ENCODE results near the gene VTI1A. TPM values are rescaled to one million over a fixed set of nuclear protein-coding genes. Genes with fewer than 3 reads are reported as not detected.
"Not testable (repeated sequence)": the region's sequence is repeated elsewhere in the genome, so short reads cannot be mapped to it uniquely, and the experiment has no call there.

VTI1A gene
- total RNA-seq, 1 donor from 2014 or later = 39.9 TPM

DNA sequence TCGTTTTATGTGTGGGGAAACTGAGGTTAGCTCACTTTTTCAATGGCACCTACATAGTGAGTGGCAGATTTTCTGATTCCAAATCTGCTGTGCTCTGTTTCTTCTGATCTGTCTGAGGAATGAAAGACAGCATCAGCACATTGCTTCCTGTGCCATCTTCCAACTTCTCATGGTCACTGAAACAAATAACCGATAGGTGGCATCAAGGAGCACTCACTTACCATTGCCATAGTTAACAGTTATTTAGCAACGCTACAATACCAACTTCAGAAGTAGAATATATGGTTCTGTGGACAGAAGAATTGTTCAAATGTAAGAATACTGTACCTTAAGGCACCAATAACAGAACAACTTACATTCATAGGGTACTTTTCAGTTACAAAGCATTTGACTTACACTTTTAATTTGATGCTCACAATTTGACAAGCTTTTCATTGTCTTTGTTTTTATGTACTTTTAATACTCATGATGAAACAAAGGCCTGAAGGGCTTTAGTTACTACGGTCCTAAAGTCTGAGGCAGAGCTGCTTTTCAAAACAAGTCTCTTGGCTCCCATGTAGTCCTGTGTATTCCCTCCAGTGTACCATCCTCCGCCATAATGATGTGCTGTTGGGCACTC lies 274.2 kb downstream of the VTI1A start:
- Mint-ChIP-seq H3K27me3 (ENCODE audit: insufficient read depth) (no peaks in the 10 kb centered on the region), H3K4me3 (no peak overlapping the region), H3K4me1 (ENCODE audit: low read depth) (no peaks in the 10 kb centered on the region), H3K27ac (no peak overlapping the region), H3K9me3 (no peaks in the 10 kb centered on the region), H3K36me3 (ENCODE audit: low read depth) (no peaks in the 10 kb centered on the region)
- no peak for DNase-seq (ENCODE audit: low spot score)
- intact Hi-C loops (cut with micrococcal nuclease) = loop anchor here (1.0 to 2.0 kb wide), 2 partner anchors 664 to 842 kb away; no protein-coding TSS in a partner anchor

DNA sequence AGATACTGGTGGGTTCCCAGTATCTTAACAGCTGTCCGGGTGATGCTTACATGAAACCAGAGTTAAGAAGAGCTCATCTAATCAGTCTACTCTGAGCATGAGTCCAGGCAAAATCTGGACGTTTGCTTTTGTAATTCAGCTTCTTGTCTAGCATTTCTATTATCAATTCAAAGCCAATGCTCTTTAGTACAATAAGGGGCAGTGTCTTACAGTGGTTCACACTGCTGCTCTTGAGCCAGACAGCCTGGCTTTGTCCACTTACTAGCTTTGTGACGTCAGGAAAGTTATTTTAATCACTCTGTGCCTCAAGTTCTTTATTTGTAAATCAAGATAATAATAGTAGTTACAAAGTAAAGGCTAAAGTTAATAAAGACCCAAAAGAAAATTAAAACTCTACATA lies 275.7 kb downstream of the VTI1A start:
- intact Hi-C loops (cut with micrococcal nuclease) = no loop called here
- no peaks in the 10 kb centered on the region for H3K4me1 Mint-ChIP-seq (ENCODE audit: low read depth)
- DNase-seq (ENCODE audit: low spot score) = no peak
- H3K4me3 Mint-ChIP-seq = no peak overlapping the region
- H3K36me3 Mint-ChIP-seq (ENCODE audit: low read depth) = no peaks in the 10 kb centered on the region
- H3K27ac Mint-ChIP-seq = no peak overlapping the region
- H3K27me3 Mint-ChIP-seq (ENCODE audit: insufficient read depth) = no peaks in the 10 kb centered on the region
- no peaks in the 10 kb centered on the region for H3K9me3 Mint-ChIP-seq

DNA sequence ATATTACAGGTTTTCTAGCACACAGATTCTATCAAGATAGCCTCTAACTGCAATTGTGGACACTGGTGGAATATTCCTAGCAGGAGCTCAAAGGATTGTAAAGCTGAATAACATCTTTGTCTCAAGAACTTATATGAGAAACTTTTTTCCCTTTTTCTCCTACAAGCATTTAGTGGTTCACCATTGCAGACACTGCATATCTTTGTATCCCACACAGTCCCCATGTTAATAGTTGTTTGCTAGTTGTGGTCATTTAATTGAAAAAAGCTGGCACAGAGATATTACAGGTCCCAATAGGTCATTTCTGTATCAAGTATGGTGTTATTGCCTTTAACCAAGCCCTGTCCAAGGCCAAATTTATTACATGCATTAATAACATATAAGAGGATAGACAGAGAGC lies 276.9 kb downstream of the VTI1A start:
- Mint-ChIP-seq H3K27me3 (ENCODE audit: insufficient read depth) (no peaks in the 10 kb centered on the region), H3K4me3 (no peak overlapping the region), H3K9me3 (no peaks in the 10 kb centered on the region), H3K4me1 (ENCODE audit: low read depth) (no peaks in the 10 kb centered on the region), H3K36me3 (ENCODE audit: low read depth) (no peaks in the 10 kb centered on the region), H3K27ac (no peak overlapping the region)
- intact Hi-C loops (cut with micrococcal nuclease) = no loop called here
- DNase-seq (ENCODE audit: low spot score) = no peak

DNA sequence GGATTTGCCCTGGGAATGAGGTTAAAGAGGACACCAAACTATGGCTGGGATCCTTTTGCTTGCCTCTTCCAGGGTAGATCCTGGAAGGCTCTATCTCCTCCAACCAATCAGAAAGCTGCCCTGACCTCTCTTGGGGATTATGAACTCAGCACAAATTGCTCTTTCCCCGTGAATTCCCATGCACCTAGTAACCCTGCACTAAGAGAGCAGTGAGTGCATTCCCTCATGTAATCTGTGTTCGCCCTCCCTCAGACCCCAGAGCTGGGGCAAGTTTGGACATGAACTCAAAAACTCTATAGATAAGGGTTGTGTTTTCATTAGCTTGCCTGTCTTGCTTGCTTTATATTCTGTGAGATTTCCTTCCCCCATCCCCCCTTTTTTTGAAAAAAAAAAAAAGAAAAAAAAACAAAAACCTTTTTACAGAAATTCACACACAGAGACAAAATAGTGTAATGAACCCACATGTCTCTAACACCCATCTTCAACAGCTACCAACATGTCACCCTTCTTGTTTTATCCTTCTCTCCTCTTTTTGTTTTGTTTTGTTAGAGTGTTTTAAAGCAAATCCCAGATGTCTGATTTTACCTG lies 277.5 kb downstream of the VTI1A start:
- no peak for DNase-seq (ENCODE audit: low spot score)
- H3K4me1 Mint-ChIP-seq (ENCODE audit: low read depth) = no peaks in the 10 kb centered on the region
- no peaks in the 10 kb centered on the region for H3K27me3 Mint-ChIP-seq (ENCODE audit: insufficient read depth)
- no peaks in the 10 kb centered on the region for H3K9me3 Mint-ChIP-seq
- H3K36me3 Mint-ChIP-seq (ENCODE audit: low read depth) = no peaks in the 10 kb centered on the region
- no peak overlapping the region for H3K27ac Mint-ChIP-seq
- no peak overlapping the region for H3K4me3 Mint-ChIP-seq
- intact Hi-C loops (cut with micrococcal nuclease) = no loop called here

DNA sequence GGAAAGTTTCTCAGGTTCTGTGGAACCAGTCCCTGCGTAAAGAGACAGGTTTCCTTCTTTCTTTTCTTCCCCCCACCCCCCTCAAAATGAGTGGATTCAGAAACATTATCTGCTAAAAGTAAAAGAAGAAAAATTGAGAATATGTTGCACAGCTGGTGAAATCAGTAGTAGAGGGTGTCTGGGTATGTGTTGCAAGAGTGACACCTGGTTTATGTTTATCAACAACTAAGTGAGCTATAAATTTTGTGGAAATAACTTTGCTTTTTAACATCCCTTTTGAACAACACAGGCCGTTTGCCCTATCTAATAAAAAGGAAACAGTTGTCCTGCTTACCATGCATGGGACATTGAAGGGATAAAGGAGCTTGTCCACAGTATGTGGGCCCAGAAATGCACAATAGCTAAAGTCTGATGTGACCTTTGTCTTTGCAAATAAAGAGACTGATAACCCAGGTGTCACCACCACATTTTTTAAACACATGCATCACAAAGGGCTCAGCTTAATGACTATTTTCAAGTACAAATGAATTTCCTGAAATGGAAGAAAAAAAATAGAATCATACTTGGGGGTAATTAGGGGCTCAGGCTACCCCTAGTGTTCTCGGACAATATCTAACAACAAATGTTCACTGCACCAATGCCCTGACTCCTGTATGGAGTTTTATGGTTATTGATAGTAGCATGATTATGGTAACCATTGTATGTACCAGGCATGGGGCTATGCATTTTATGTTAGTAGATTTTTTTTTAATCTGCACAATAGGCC lies 281.3 kb downstream of the VTI1A start:
- intact Hi-C loops (cut with micrococcal nuclease) = no loop called here
- no peak overlapping the region for H3K4me3 Mint-ChIP-seq
- H3K27ac Mint-ChIP-seq = no peak overlapping the region
- no peaks in the 10 kb centered on the region for H3K4me1 Mint-ChIP-seq (ENCODE audit: low read depth)
- no peak for DNase-seq (ENCODE audit: low spot score)
- no peaks in the 10 kb centered on the region for H3K9me3 Mint-ChIP-seq
- no peaks in the 10 kb centered on the region for H3K36me3 Mint-ChIP-seq (ENCODE audit: low read depth)
- peaks cover 1% of the 10 kb centered on the region for H3K27me3 Mint-ChIP-seq (ENCODE audit: insufficient read depth)

DNA sequence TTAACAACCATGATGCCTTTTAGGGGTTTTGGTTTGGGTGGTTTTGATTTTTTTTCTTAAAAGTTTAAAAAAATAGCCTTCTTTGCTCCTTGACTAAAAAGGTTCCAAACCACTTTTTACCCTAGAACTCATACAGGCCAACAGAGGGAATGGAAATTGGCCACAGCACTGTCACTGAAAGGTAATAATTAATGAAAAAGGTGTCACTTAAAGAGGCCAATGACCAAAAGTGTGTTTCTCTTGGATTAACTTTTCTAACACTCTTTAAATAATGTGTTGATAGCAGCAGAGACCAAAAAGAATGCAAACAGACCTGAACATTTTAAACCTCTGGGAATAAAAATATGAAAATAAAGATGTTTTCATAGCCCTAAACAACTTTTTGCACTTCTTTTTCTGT lies 282.0 kb downstream of the VTI1A start:
- no peak overlapping the region for H3K4me3 Mint-ChIP-seq
- H3K27ac Mint-ChIP-seq = no peak overlapping the region
- no peak for DNase-seq (ENCODE audit: low spot score)
- intact Hi-C loops (cut with micrococcal nuclease) = no loop called here
- no peaks in the 10 kb centered on the region for H3K4me1 Mint-ChIP-seq (ENCODE audit: low read depth)
- no peaks in the 10 kb centered on the region for H3K9me3 Mint-ChIP-seq
- H3K36me3 Mint-ChIP-seq (ENCODE audit: low read depth) = no peaks in the 10 kb centered on the region
- H3K27me3 Mint-ChIP-seq (ENCODE audit: insufficient read depth) = peaks cover 1% of the 10 kb centered on the region

DNA sequence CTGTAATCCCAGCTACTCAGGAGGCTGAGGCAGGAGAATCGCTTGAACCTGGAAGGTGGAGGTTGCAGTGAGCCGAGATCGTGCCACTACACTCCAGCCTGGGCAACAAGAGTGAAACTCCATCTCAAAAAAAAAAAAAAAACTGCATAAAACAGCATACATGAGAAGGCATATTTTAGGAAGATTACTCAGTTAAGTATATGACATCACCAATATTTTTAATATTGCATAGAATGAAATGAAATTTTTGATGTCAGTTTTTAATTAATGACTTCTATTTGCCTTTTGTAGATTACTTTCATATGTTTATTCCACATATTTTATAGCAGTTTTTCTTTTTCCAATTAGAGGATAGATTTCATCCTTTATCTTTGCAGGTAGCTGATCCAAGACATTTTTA lies 284.4 kb downstream of the VTI1A start:
- H3K4me1 Mint-ChIP-seq (ENCODE audit: low read depth); H3K27me3 Mint-ChIP-seq (ENCODE audit: insufficient read depth); intact Hi-C loops (cut with micrococcal nuclease); H3K4me3 Mint-ChIP-seq; DNase-seq (ENCODE audit: low spot score); H3K9me3 Mint-ChIP-seq; H3K27ac Mint-ChIP-seq; H3K36me3 Mint-ChIP-seq (ENCODE audit: low read depth): not testable (repeated sequence)

DNA sequence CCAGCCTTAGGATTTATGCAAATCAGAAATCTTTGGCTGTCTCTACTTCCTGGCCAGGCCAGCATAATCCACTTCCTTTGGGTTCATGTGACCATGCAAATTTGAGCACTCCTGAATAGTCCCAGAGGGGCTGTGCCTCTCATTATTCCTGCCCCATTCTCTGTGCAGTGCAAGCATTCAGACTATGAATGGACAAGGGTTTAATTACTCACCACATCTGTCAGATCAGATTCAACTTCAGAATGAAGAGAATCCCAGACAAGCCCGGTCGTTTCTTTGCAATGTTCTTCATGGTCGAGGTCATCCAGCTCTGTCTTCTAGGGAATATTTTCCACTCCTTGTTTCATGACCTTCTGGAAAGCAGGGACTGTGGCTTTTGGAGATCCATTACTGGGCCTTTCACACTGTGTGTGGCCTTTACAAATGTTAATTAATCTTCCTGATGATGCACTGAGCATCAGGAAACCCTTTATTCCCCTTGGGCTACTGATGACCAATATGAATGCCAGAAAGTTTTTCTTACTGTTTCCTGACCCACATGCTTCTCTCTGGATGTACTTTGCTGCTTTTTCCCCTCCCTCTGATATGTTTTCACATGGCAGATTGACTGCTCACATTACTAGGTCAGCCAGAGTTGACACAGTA lies 285.4 kb downstream of the VTI1A start:
- peaks cover 2% of the 10 kb centered on the region for H3K36me3 Mint-ChIP-seq (ENCODE audit: low read depth)
- intact Hi-C loops (cut with micrococcal nuclease) = no loop called here
- no peak for DNase-seq (ENCODE audit: low spot score)
- no peak overlapping the region for H3K4me3 Mint-ChIP-seq
- H3K27ac Mint-ChIP-seq = no peak overlapping the region
- H3K9me3 Mint-ChIP-seq = no peaks in the 10 kb centered on the region
- H3K4me1 Mint-ChIP-seq (ENCODE audit: low read depth) = no peaks in the 10 kb centered on the region
- H3K27me3 Mint-ChIP-seq (ENCODE audit: insufficient read depth) = peaks cover 1% of the 10 kb centered on the region

DNA sequence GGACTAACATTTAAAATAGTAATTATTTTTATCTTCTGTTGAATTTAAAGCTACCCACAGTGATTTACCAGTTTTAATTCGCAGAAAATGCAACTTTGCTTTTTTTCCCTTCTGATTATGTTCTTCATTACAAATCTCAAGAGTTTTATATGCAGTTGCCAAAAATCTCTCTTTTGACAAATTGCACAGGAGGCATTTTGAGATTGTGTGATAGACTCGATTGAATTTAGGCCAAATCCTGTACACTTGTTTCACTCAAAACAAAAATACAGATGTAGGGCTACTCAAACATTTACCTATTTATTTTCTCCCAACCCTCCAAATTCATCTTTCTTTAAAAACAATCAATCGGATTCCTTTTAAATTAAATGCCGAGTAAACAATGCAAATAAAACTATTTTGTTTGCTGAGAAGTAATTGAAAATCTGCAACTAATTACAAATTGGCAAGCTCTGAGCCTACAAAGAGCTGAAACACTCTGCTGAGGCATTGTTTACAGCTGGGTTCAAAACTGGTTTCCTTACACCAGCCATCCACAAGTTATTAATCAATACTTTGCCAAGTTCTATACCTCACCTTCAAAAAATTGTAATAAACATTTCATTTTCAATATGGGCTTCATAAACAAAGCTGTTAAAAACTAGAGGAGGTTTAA lies 288.2 kb downstream of the VTI1A start:
- H3K27me3 Mint-ChIP-seq (ENCODE audit: insufficient read depth) = peaks cover 1% of the 10 kb centered on the region
- no peak overlapping the region for H3K4me3 Mint-ChIP-seq
- H3K9me3 Mint-ChIP-seq = no peaks in the 10 kb centered on the region
- peaks cover 4% of the 10 kb centered on the region for H3K36me3 Mint-ChIP-seq (ENCODE audit: low read depth)
- DNase-seq (ENCODE audit: low spot score) = no peak
- no peaks in the 10 kb centered on the region for H3K4me1 Mint-ChIP-seq (ENCODE audit: low read depth)
- intact Hi-C loops (cut with micrococcal nuclease) = no loop called here
- no peak overlapping the region for H3K27ac Mint-ChIP-seq

DNA sequence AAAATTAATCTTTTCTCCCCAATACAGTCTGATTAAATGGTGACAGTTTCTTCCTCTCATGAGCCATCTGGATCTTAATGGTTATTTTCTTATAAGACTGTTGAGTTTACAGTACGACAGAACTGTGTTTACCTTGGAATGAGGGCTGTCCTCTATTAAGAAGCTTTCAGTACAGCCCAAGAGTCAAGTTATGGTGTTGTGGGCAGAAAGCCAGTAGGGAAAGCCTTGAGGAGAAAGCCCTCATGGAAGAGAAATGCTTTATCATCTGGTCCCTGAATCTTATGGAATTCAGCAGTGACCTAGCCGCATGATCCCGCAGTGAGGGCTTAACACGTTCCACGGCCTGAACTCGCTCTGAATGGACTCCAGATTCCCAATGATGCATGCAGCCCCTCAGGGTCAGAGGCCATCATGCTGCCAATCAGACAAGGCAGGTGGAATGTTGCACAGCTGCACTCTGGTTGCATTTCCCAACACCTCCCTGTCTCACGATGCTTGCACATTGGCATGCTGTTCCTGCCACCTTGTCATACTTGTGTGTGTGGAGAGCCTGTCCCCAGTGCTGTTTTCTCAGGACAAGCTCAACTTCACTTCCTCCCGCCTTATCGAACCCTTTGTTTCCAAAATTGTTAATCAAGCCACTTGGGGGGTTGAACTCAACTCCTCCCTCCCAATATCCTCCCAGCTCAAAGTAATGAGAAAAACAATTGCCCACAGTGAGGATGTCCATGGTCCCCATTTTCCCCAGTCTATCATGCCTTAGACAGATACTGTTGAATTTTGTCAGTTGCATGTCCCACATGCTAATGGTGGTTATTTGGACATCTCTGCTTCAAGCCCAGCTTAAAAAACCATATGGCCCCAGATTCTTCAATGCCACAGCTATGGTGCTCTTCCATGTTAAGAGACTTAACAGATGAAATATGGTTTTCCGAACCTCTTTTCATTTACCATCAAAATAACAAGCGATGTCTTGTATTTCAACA lies 291.9 kb downstream of the VTI1A start:
- Mint-ChIP-seq H3K27me3 (ENCODE audit: insufficient read depth) (no peaks in the 10 kb centered on the region), H3K4me1 (ENCODE audit: low read depth) (no peaks in the 10 kb centered on the region), H3K4me3 (no peak overlapping the region), H3K27ac (no peak overlapping the region), H3K36me3 (ENCODE audit: low read depth) (peaks cover 4% of the 10 kb centered on the region), H3K9me3 (no peaks in the 10 kb centered on the region)
- no peak for DNase-seq (ENCODE audit: low spot score)
- intact Hi-C loops (cut with micrococcal nuclease) = no loop called here

DNA sequence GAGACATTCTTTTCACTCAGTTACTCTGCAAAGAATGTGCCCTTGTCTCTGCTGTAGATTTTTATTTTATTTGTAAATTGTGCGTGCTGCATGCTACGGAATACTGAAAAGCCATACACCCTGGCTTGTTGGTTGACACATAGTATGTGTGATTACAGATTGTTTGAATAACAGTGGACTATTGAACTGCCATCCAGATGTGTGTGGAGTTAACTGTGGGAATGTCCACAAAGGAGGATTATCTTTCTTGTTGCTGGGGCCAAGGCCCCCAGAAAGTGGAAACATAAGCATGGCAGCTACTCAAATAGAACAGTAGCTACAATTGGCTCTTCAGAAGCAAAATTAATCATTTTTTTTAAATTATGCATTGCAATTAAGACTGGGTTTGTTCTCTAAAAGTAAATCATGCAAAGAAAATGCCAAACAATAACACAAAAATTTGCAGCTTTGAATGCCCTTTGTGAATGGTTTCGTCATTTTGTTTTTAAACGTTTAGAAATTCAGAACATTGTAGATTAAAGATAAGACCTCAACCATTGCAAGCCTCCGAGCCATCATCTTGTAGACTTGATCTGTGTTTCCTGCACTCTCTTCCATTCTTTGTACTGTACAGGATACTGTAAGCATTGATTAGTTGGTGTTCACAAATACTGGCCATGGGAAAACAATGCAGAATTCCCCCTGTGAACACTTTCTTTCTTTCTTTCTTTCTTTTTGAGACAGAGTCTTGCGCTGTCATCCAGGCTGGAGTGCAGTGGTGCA lies 292.8 kb downstream of the VTI1A start:
- no peaks in the 10 kb centered on the region for H3K9me3 Mint-ChIP-seq
- no peaks in the 10 kb centered on the region for H3K27me3 Mint-ChIP-seq (ENCODE audit: insufficient read depth)
- intact Hi-C loops (cut with micrococcal nuclease) = no loop called here
- peaks cover 4% of the 10 kb centered on the region for H3K36me3 Mint-ChIP-seq (ENCODE audit: low read depth)
- H3K4me1 Mint-ChIP-seq (ENCODE audit: low read depth) = no peaks in the 10 kb centered on the region
- DNase-seq (ENCODE audit: low spot score) = no peak
- H3K27ac Mint-ChIP-seq = no peak overlapping the region
- H3K4me3 Mint-ChIP-seq = no peak overlapping the region

Data from activated T-helper 1 cell treated with anti-CD3 and anti-CD28 coated beads, Interleukin-12 subunit alpha, Interleukin-12 subunit beta, Interleukin-2, Interleukin-4 antibody, amounts not matched to agents 30 ng/mL and 10 ng/mL and 1 ng/mL, durations not matched to agents 14 hours and 24 hours and 36 hours (primary cell).